HG03439 (cell line): ENCODE measurements around the gene TTC34.

Source experiments
- ATAC-seq: cut with Tn5 transposase; IDR thresholded peaks from one replicate; pipeline ENCODE4 v1.9.1; 2021; ENCODE audit warnings: mild to moderate bottlenecking, moderate library complexity; ENCODE audit not compliant: unreplicated experiment

TTC34 gene

GRCh38 chr1:2830761-2831425 is 29.4 kb upstream of the TTC34 start:
- no peak for ATAC-seq

GRCh38 chr1:2829846-2830615 is 28.5 kb upstream of the TTC34 start:
- ATAC-seq = no peak

GRCh38 chr1:2828586-2829250 is 27.2 kb upstream of the TTC34 start:
- no peak for ATAC-seq

- ATAC-seq = no peak
These were observed 25.3 kb upstream of the TTC34 start for GRCh38 chr1:2826736-2827292.

DNA sequence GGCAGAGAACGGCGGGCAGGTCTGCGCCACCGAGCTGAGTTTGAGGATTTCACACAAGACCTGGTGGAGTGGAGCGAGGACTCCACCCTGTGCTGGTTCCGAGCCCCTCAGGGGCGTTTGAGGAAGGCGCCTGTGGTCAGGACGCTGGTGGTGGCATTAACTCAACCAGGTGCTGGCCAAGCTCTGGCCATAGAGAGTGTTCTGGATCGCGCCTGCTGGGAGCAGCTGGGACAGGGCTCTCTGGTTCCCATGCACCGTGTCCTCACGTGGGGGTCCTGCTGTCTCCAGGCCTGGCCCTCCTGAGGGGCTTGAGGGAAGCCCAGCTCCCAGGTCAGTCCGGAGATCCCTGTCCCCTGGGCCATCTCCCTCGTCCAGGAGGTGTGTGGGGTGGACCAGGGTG is 24.8 kb upstream of the TTC34 start:
- ATAC-seq = no peak

DNA sequence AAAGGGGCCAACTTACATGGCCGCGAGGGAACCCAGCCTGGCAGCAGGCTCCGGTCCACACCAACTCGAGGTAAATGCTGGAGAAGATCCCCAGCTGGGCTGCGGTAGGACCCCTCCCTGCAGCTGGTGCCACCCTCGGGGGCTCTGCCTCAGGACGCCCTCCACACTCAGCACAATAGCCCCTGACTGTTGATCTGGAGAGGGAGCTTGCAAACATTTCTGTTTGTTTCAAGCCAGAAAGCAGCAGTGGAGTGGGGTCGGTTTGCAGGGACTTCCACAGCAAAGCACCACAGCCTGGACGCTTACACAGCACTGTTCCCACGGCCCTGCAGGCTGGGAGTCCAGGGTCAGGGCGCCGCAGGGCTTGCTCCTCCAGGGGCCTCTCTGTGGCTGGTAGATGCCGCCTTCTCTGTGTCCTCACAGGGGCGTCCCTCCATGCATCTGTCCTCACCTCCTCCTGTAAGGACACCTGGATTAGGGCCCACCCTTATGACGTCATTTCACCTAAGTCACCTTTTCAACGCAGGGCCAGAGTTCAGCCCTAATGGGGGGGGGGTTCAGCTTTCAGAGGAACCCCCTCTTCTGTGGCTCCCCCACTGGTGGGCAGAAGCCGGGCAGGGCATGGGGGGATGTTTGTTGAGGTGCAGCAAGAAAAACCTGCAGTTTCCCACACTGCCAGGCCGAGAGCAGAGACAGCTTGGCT is 24.1 kb upstream of the TTC34 start:
- ATAC-seq = no peak

DNA sequence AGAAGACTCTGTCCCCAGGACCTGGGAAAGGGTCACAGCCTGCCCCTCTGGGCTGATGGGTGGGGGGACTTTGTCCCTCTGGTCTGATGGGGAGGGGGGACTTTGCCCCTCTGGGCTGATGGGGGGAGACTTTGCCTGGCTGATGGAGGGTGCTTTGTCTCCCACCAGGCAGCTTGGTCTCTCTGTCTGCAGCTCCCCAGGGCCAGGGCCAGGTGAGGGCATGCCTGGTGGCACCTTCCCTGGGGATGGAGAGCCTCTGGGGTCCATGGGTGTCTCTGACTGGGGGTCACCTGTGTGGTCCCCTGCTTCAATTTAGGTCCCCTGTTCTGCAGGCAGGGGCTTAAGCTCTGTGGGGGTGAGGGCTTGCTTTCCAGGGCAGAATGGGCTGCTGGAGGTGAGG is 23.5 kb upstream of the TTC34 start:
- no peak for ATAC-seq

DNA sequence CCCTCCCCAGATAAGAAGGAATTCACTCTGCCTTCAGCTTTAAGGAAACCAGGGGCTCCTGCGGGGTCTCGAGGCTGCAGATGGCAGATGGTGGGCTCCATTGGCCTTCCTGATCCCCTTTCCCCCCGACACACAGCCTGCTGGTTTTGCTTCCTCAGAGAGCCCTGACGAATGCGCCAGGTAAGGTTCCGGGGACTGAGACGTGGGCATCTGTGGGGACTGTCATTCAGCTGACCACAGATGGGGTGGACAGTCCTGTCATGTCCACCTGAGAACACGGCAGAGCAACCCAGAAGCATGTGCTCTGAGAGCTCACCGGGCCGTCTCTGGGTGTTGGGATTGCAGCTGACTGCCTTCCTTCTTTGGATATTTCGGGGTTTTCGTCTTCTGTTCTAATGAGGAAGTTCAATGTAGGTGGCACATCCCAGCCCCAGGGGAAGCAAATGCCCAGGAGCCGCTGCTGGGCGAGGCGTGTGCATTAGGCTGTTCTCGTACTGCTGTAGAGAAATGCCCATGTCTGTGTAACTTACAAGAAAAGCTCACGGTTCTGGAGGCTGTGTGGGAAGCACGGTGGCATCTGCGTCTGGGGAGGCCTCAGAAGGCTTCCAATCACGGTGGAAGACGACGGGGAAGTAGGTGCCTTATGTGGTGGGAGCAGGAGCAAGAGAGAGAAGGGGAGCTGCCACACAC is 22.6 kb upstream of the TTC34 start:
- no peak for ATAC-seq

DNA sequence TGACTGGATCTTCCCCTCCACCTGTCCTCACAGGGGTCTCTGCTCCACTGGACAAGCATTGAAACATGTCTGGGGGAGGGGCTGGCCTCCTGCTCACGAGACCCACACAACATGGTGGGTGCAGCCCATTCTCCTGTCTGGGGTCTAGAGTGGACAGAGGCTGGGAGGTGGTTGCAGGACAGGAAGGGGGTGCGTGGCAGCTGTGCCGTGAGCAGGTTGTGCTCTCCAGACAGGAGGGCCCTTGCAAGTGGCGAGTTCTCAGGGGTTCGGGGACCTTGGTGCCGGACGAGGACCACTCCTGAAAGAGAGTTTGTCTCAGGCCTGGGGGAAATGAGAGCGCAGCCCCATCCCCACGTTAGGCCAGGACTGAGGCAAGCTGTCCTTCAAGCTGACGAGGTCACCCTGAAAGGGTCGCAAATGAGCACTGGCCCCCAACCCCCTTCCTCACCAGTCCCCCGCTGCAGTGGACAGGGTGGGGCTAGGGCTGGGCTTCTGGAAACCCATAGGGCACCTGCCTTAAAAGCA is 21.2 kb upstream of the TTC34 start:
- no peak for ATAC-seq

DNA sequence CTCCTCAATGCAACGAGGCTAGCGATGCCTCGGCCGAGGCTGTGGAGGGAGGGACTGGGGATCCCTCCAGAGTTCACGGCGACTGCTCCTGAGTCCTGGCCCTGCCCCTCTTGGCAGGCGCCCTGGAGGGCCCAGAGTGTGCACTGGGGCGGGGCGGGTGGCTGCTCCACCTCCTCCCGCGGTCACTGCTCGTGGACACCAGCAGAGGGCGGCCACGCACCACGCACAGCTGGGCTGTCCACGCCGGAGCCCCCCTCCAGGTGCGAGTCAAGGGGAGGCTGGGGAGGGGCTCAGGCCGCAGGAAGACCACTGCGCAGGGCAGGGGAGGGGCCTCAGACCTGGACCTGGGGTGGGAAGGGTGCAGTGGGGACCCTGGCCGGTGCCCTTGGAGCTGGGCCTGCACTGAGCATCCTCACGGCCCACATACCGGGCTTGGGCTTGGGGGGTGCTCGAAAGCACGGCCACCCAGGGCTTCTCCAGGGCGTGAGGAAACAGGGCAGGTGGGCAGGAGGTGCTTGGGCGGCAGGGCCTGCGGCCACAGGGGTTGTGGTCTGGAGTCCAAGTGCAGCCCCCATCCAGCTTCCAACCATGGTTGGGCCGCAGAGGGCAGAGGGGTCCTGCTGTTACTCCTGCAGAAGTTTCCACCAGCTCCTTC is 20.6 kb upstream of the TTC34 start:
- ATAC-seq = no peak

GRCh38 chr1:2821373-2821955 is 20.0 kb upstream of the TTC34 start:
- no peak for ATAC-seq

- ATAC-seq = no peak
These were observed 19.4 kb upstream of the TTC34 start for GRCh38 chr1:2820731-2821372.

- ATAC-seq = no peak
These were observed 18.6 kb upstream of the TTC34 start for GRCh38 chr1:2819831-2820730.

- no peak for ATAC-seq
These were observed 17.9 kb upstream of the TTC34 start for GRCh38 chr1:2819429-2819828.

- ATAC-seq = no peak
These were observed 16.5 kb upstream of the TTC34 start for GRCh38 chr1:2817784-2818564.

- ATAC-seq = no peak
These were observed 15.3 kb upstream of the TTC34 start for GRCh38 chr1:2816786-2817185.

DNA sequence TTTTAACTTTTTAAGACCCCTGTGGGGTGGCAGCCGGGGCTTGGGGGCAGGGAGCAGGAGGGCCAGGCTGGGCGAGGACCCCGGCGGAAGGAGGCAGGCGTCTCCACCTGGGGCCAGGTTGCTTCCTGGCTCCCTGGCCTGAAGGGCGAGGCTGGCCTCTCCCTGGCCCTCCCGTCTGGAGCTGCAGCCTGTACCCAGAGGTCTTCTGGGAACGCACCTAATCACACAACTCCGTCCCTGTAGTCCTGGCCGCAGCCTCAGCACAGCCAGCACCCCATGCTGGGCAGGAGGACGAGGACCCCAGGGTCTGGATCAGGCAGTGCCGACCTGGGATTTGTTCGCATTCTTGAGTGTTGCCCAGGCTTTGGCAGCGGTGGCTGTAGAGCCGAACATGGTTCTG is 14.1 kb upstream of the TTC34 start:
- no peak for ATAC-seq
